HG02763 (cell line): Measurements from ENCODE around the gene ACVR2A.

Experiments
- ATAC-seq: cut with Tn5 transposase; IDR thresholded peaks from one replicate; pipeline ENCODE4 v1.9.1; 2021; ENCODE audit warnings: mild to moderate bottlenecking, moderate library complexity; ENCODE audit not compliant: unreplicated experiment

The ACVR2A gene

GRCh38 chr2:147844697-147845410 is at the start of gene ACVR2A:
Gene ACVR2A, plus strand, starts transcription at chr2:147845029. Its CDS starts 124 bp downstream, at chr2:147845153.
- ATAC-seq = peak; percentile 45

GRCh38 chr2:147800316-147800715 is 44.5 kb upstream of the ACVR2A start:
- ATAC-seq = no peak

DNA sequence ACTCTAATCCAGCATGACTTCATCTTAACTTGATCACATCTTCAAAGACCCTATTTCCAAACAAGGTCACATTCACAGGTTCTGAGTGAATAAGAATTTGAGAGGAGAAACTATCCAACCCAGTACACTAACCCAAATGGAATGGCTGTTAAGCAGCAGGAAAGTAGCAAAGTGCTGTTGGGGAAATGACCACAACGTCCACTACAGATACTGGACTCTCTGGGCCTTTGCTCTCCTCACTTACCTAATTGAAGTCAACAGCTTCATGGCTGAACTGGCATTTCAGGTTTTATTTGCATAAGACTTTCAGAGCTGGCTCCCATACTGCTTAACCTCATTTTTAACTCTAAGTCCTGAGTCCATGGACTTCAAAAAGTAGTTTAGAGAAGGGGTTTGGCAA is 38.0 kb upstream of the ACVR2A start:
- ATAC-seq = no peak

GRCh38 chr2:147808520-147808919 is 36.3 kb upstream of the ACVR2A start:
- ATAC-seq = no peak

GRCh38 chr2:147810883-147811765 is 33.7 kb upstream of the ACVR2A start:
- no peak for ATAC-seq

GRCh38 chr2:147818741-147819140 is 26.1 kb upstream of the ACVR2A start:
- ATAC-seq = no peak

DNA sequence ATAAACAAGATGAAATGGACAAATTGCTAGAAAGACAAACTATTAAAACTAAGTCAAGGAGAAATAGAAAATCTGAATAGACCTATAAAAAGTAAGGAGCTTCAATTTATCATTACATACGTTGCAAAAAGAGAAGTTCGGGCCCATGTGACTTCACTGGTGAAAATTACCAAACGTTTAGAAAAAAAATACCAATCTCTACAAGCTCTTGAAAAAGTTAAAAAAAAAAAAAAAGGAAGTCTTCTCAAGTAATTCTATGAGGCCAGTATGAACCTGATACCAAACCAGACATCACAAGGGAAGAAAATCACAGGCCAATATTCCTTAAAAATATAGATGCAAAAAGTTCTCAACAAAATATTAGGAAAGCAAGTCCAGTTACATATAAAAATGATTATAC is 20.2 kb upstream of the ACVR2A start:
- no peak for ATAC-seq

- ATAC-seq = no peak
Observed at GRCh38 chr2:147826278-147827087, 18.3 kb upstream of the ACVR2A start.

GRCh38 chr2:147827088-147827375 is 17.8 kb upstream of the ACVR2A start:
- ATAC-seq = no peak

GRCh38 chr2:147829106-147829505 is 15.7 kb upstream of the ACVR2A start:
- no peak for ATAC-seq

DNA sequence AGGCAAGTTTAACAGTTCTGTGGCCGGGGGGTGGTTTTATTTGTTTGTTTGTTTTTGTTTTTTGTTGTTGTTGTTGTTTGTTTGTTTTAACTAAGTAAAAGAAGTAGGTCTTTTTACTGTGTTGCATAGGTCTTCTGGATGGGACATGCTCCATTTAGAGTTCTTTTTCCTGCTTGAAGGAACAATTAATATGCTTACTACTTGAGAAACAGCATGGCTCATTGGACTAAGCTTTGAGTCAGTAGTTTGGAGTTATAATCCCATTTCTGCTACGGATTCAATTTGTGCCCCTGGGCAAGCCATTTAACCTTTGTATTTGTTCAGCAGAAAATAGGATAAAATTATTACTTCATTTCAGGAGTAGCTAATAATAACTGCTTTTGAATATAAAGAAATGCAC is 8.7 kb upstream of the ACVR2A start:
- ATAC-seq = no peak

GRCh38 chr2:147843391-147843863 is 1.4 kb upstream of the ACVR2A start:
- no peak for ATAC-seq

DNA sequence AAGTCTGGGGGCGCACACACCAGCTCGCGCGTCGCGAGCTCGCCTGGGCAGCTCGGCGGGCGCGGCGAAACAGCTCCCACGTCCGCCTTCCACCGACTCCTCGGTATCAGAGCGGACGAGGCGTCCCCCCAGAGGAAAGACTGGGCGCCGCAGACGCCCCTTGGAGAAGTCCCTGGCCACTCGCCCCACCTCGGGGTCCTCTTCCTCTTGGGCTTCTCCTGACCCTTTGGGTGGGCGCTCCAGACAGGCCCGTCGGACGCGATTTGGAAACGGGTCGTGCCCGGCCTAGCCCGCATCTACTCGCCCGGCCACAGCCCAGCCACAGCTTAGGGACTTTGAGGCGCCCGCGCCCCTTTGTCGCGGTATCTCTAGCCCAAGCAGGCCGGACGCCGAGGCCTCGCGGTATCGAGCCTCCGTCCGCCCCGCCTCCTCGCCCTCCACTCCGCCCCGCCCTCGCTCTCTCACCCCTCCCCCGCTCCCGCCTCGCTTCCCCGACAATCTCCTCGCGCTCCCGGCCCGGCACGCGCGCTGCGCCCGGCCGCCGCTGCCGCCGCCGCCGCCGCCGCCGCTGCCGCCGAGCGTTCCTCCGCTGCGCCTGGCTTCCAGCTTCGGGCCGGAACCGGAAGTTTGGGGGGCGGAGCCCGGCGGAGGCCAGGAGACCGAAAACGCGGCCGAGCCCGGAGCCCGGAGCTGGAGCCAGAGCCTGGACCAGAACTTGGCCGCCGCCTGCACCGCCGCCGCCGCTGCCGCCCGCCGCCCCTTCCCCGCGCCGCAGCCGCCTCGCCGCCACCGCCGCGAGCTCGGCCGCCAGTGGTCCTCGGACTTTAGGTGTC is 749 bp upstream of the ACVR2A start:
- peak; percentile 92 for ATAC-seq

DNA sequence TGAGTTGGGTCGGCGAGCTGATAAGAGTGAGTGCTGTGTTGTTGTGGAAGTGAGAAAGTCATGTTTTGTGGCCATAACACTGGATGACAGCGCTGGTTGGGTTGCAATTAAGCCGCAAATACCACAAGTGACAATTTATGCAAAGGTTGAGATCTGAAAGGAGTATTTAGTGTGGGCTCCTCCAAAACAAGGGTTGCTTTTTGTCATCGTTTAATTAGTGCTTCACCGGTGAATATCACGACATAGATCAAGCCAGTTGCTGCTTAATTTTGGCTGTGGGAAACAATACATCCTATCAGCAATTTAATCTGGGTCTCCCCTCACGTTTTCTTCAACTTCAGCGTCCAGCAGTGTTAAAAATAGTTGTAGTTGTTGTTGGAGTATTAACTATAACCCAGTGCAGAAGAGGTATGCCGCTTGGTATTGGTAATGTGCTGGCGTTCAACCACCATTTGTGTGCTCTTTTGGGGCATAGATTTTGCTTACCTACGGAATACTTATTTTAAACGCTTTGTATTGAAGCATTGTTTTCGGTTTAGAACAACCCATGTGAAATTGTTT is 662 bp downstream of the ACVR2A start:
- ATAC-seq = no peak

GRCh38 chr2:147846412-147847081 is 1.7 kb downstream of the ACVR2A start:
- ATAC-seq = no peak

GRCh38 chr2:147847746-147848391 is 3.0 kb downstream of the ACVR2A start:
- no peak for ATAC-seq

DNA sequence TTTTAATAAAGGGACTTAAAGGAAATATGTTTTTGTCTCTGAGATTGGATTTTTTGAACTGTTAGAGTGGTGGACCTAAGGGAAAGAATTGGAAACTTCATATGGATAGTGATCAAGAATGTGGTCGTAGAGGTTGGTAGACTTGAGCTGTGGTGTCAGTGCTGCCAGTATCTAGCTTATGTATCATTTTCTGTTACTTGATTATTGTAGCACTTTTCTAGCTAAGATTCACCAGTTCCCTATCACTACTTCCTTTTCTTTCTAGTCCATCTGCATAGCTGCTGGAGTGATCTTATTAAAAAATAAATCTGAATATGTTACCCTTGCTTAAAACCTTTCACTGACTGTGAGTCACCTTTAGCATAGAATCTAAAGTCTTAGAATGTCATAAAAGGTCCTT is 6.0 kb downstream of the ACVR2A start:
- ATAC-seq = no peak

GRCh38 chr2:147851244-147851930 is 6.6 kb downstream of the ACVR2A start:
- no peak for ATAC-seq
